ENCODE measurements around the gene ARHGAP26.

ARHGAP26 gene

DNA sequence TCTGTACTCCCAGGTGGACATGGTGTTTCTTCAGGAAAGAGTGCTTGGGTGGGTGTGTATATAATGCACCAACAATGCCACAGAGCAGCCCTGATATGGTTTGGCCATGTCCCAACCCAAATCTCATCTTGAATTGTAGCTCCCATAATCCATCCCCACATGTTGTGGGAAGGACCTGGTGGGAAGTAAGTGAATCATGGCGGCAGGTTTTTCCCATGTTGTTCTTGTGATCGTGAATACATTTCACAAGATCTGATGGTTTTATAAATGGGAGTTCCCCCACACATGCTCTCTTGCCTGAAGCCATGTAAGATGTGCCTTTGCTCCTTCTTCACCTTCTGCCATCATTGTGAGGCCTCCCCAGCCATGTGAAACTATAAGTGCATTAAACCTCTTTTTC is 474.8 kb downstream of the ARHGAP26 start:
- H3K9me3 ChIP-seq (ENCODE audit: control insufficient read depth, low read length), result no peaks in the 10 kb centered on the region
- H3K9ac ChIP-seq (ENCODE audit: low read length), result no peak overlapping the region
- H3K4me1 ChIP-seq (ENCODE audit: control insufficient read depth, insufficient read depth, low read length), result peaks cover 19% of the 10 kb centered on the region
- no peak overlapping the region for H3K4me3 ChIP-seq (ENCODE audit: low read length)
- no peaks in the 10 kb centered on the region for H3K36me3 ChIP-seq (ENCODE audit: control insufficient read depth, insufficient read depth, low read length)
- H3K27me3 ChIP-seq (ENCODE audit: control insufficient read depth, insufficient read depth, low read length), result no peaks in the 10 kb centered on the region

DNA sequence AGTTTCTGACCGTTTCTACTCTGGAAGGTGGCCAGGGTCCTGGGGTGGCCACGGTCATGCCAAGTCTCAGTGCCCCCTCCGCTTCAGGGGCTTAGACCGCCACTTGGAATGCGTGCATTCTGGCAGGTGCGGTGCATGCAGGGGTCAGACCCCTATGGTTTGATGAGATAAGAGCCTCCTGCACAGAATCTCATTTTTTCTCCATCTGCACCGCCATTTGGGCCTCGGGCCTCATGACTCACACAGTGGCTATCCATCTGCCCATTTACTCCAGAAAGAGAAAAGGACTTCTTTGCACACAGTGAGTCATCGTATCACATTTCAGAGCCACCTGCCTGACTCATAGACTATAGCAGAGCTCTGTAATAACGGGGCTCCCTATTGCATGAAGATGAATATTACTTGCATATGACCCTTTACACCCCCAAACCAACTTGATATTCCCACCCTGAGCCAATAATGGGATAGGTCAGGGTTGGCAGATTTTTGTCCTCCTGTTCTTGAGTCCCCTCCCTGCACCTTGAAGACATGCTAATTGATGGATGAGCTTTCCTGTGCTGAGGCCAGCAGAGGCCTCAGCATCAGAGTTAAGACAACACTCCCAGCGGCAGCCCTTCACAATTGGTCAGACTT is 475.9 kb downstream of the ARHGAP26 start:
- Histone ChIP-seq H3K36me3 (ENCODE audit: control insufficient read depth, insufficient read depth, low read length) (no peaks in the 10 kb centered on the region), H3K27me3 (ENCODE audit: control insufficient read depth, insufficient read depth, low read length) (no peaks in the 10 kb centered on the region), H3K4me1 (ENCODE audit: control insufficient read depth, insufficient read depth, low read length) (peaks cover 19% of the 10 kb centered on the region), H3K9ac (ENCODE audit: low read length) (no peak overlapping the region), H3K9me3 (ENCODE audit: control insufficient read depth, low read length) (no peaks in the 10 kb centered on the region), H3K4me3 (ENCODE audit: low read length) (no peak overlapping the region)

DNA sequence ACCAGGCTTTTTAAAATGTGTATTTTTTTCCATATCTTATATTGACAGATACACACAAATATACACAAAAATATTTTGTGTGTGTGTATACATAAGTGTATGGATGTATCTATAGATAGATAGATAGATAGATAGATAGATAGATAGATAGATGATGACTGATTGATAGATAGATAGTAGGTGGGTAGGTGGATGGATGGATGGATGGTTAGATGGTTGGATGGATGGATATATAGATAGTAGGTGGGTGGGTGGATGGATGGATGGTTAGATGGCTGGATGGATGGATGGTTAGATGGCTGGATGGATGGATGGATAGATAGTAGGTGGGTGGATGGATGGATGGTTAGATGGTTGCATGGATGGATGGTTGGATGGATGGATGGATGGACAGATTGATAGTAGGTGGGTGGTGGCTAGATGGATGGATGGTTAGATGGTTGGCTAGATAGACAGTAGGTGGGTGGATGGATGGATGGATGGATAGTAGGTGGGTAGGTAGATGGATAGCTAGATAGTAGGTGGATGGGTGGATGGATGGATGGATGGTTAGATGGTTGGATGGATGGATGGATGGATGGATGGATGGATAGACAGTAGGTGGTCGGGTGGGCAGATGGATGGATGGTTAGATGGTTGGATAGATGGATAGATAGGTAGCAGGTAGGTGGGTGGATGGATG is 477.1 kb downstream of the ARHGAP26 start:
- H3K9ac ChIP-seq (ENCODE audit: low read length), result no peak overlapping the region
- H3K36me3 ChIP-seq (ENCODE audit: control insufficient read depth, insufficient read depth, low read length), result no peaks in the 10 kb centered on the region
- no peak overlapping the region for H3K4me3 ChIP-seq (ENCODE audit: low read length)
- H3K4me1 ChIP-seq (ENCODE audit: control insufficient read depth, insufficient read depth, low read length), result peaks cover 19% of the 10 kb centered on the region
- no peaks in the 10 kb centered on the region for H3K9me3 ChIP-seq (ENCODE audit: control insufficient read depth, low read length)
- no peaks in the 10 kb centered on the region for H3K27me3 ChIP-seq (ENCODE audit: control insufficient read depth, insufficient read depth, low read length)

DNA sequence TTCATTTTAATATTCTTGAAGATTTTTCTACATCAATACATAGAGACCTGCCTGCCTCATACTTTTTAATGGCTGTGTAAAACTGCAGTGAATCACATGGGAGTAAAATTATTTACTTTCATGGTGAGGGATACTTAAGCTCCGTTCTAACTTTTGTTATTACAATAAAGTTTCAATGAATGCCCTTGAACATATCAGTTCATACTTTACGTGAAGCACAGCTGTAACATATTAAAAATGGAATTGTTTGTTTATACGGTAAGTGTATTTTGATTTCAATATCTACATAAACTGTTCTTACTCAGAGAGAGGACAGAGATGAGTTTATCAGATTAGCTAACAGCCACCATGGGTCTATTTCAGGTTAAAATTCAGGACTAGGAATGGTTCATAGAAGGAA is 478.2 kb downstream of the ARHGAP26 start:
- Histone ChIP-seq H3K27me3 (ENCODE audit: control insufficient read depth, insufficient read depth, low read length) (no peaks in the 10 kb centered on the region), H3K4me1 (ENCODE audit: control insufficient read depth, insufficient read depth, low read length) (peaks cover 19% of the 10 kb centered on the region), H3K36me3 (ENCODE audit: control insufficient read depth, insufficient read depth, low read length) (no peaks in the 10 kb centered on the region), H3K9ac (ENCODE audit: low read length) (no peak overlapping the region), H3K9me3 (ENCODE audit: control insufficient read depth, low read length) (no peaks in the 10 kb centered on the region), H3K4me3 (ENCODE audit: low read length) (no peak overlapping the region)

DNA sequence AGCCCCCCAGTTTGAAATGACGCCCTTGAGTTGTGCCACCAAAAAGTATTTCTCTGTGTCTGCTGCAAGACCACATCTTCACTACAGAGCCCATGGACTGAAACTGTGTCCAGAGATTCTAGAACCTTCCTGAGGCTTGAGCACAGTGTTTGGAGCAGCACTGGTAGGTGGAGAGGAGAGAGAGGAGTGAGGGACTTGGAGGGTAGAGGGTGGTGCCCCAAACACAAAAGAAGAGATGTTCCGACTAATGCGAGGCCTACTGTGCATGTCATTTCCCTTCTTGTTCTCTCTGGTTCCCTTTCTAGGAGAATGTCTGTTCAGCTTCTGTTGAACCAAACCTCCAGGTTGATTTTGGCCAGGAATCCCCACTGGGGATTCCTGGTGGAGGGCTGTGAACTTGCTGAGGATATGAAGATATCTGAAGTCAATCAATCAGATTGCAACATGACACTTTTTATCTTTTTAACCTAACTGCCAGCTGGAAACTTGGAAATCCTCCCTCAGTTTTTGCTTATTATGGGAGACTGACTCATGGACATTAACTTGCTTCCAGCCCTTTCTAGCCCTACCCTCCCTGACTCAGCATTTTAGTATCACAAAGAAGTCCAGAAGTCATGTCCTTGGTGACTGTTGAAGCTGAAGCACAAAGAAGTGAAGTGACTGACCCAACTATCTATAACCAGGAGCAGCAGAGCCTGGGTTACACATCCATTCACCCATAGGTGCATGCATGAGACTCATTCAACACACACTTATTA is 478.8 kb downstream of the ARHGAP26 start:
- no peak overlapping the region for H3K9ac ChIP-seq (ENCODE audit: low read length)
- H3K4me3 ChIP-seq (ENCODE audit: low read length), result no peak overlapping the region
- H3K36me3 ChIP-seq (ENCODE audit: control insufficient read depth, insufficient read depth, low read length), result no peaks in the 10 kb centered on the region
- no peaks in the 10 kb centered on the region for H3K9me3 ChIP-seq (ENCODE audit: control insufficient read depth, low read length)
- H3K4me1 ChIP-seq (ENCODE audit: control insufficient read depth, insufficient read depth, low read length), result peaks cover 18% of the 10 kb centered on the region
- no peaks in the 10 kb centered on the region for H3K27me3 ChIP-seq (ENCODE audit: control insufficient read depth, insufficient read depth, low read length)

DNA sequence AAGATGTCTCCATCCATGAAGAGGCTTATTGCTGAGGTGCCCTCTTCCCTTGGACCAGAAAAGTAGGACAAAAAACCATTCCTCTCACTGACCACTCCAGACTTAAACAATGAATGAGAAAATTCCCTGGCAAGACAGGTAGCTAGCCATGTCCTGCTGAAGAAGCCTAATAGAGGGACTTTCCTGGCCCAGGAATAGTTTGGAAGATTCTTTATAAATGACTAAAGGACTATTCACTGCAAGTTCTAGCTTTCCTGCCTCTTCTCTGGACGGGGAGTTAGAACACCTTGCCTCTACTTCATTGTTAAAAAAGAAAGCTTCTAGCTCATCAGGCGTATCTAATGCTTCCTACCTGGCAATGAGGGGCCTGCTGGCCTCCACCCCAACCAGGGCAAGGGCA is 479.7 kb downstream of the ARHGAP26 start:
- peaks cover 14% of the 10 kb centered on the region for H3K4me1 ChIP-seq (ENCODE audit: control insufficient read depth, insufficient read depth, low read length)

DNA sequence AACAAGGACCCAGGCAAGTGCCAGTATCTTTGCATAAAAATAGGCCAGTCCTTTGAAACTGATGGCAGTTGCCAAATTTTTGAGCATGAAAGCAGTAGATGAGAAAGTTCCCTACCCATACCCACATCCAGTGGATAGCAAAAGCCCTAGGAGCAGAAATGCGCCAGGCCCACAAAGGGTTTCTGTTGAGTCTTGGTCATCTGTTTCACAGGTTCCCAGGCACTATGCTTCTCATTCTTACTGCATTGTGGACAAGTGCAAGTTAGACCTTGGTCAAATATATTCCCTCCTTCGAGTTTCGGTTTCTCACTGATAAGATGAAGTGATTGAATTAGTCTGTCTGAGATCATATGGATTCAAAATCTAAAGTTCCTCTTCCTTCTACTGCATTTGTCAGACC is 481.0 kb downstream of the ARHGAP26 start:
- Histone ChIP-seq H3K9ac (ENCODE audit: low read length) (no peak overlapping the region), H3K9me3 (ENCODE audit: control insufficient read depth, low read length) (no peaks in the 10 kb centered on the region), H3K4me1 (ENCODE audit: control insufficient read depth, insufficient read depth, low read length) (peaks cover 14% of the 10 kb centered on the region), H3K36me3 (ENCODE audit: control insufficient read depth, insufficient read depth, low read length) (no peaks in the 10 kb centered on the region), H3K27me3 (ENCODE audit: control insufficient read depth, insufficient read depth, low read length) (no peaks in the 10 kb centered on the region), H3K4me3 (ENCODE audit: low read length) (no peak overlapping the region)

More for the DNA sequence above, 479.7 kb downstream of the ARHGAP26 start:
- Histone ChIP-seq H3K36me3 (ENCODE audit: control insufficient read depth, insufficient read depth, low read length) (no peaks in the 10 kb centered on the region), H3K4me3 (ENCODE audit: low read length) (no peak overlapping the region), H3K9ac (ENCODE audit: low read length) (no peak overlapping the region), H3K9me3 (ENCODE audit: control insufficient read depth, low read length) (no peaks in the 10 kb centered on the region), H3K27me3 (ENCODE audit: control insufficient read depth, insufficient read depth, low read length) (no peaks in the 10 kb centered on the region)

DNA sequence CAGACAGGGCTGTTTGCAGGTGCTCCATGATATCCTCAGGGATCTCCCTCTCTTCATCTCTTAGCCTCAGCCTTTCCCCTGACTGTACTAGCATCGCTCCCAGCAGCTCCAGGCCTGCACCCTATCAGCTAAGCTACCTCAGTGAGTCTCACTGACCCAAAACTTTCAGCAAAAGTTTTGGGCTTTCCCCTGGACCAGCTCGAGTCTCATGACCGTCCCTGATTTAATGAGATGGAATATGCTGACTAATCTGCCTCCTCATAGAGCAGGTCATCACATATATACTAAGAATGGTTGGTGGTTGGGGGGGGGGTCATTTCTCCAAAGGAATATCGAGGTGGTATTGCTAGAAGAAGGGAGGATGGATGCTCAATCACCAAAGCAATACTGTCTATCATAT is 481.8 kb downstream of the ARHGAP26 start:
- Histone ChIP-seq H3K27me3 (ENCODE audit: control insufficient read depth, insufficient read depth, low read length) (no peaks in the 10 kb centered on the region), H3K9me3 (ENCODE audit: control insufficient read depth, low read length) (no peaks in the 10 kb centered on the region), H3K36me3 (ENCODE audit: control insufficient read depth, insufficient read depth, low read length) (no peaks in the 10 kb centered on the region), H3K9ac (ENCODE audit: low read length) (no peak overlapping the region), H3K4me3 (ENCODE audit: low read length) (no peak overlapping the region), H3K4me1 (ENCODE audit: control insufficient read depth, insufficient read depth, low read length) (peaks cover 14% of the 10 kb centered on the region)

DNA sequence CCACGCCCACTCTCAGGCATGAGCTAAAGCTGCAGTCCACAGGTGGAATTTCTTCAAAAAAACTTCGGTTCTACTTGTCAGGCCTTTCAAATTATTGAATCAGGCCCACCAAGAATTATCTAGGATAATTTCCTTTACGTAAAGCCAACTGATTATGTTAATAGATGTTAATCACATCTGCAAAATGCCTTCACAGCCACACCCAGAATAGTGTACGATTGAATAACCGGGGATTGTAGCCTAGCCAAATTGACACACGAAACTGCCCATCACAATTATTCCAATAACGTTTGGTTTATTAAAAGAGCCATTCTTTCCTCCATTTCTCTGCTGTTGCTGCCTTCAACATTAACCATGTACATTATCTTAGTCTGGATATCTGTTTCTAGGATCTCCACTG is 484.6 kb downstream of the ARHGAP26 start:
- peaks cover under 1% of the 10 kb centered on the region for H3K4me1 ChIP-seq (ENCODE audit: control insufficient read depth, insufficient read depth, low read length)
- H3K27me3 ChIP-seq (ENCODE audit: control insufficient read depth, insufficient read depth, low read length), result no peaks in the 10 kb centered on the region
- H3K9ac ChIP-seq (ENCODE audit: low read length), result no peak overlapping the region
- no peaks in the 10 kb centered on the region for H3K9me3 ChIP-seq (ENCODE audit: control insufficient read depth, low read length)
- no peaks in the 10 kb centered on the region for H3K36me3 ChIP-seq (ENCODE audit: control insufficient read depth, insufficient read depth, low read length)
- H3K4me3 ChIP-seq (ENCODE audit: low read length), result no peak overlapping the region

DNA sequence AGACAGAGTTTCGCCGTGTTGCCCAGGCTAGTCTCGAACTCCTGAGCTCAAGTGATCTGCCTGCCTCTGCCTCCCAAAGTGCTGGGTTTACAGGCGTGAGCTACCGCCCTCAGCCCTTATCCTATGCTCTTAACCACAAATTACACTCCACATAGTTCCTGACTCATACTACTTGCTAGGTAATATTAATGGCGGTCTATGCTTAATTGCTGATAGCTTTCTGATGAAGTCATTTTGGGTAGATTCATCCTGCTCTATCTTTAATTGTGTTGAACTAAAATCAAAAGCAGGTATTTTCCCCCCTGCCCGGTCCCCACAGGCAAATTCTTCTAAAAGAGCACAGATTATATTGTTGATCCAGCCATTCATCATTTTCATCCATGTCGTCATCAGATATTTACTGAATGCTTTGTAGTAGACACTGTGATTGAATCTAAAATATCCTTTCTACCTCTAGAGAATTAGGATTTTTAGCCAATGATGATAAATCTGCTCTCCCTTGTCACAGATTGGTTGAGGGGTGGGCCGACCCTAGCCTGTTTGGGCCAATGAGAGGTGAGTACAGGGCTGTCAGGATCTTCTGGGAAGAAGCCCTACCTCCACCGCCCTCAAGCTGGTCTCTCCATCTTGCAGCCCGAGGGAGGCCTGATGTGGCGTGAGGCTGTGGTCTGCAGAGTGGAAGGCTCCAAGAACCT is 488.5 kb downstream of the ARHGAP26 start:
- Histone ChIP-seq H3K27me3 (ENCODE audit: control insufficient read depth, insufficient read depth, low read length) (no peaks in the 10 kb centered on the region), H3K36me3 (ENCODE audit: control insufficient read depth, insufficient read depth, low read length) (no peaks in the 10 kb centered on the region), H3K9me3 (ENCODE audit: control insufficient read depth, low read length) (no peaks in the 10 kb centered on the region), H3K4me1 (ENCODE audit: control insufficient read depth, insufficient read depth, low read length) (no peaks in the 10 kb centered on the region), H3K9ac (ENCODE audit: low read length) (no peak overlapping the region), H3K4me3 (ENCODE audit: low read length) (no peak overlapping the region)

DNA sequence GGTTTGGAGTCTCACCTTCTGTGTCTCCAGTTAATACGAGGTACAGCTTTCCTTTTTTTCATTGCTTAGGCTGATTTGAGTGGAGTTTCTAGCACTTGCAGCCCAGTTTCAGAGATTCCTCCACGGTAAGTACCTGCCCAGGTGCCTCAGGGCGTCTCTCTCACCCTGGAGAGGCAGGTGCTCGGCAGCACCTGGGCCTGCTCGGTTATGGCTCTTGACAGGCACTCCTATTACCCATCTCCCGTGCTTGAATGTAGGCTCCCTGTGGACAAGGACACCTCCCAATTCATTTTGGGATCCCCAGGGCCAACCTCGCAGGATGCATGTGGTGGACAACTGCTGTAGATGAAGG is 489.1 kb downstream of the ARHGAP26 start:
- Histone ChIP-seq H3K4me1 (ENCODE audit: control insufficient read depth, insufficient read depth, low read length) (no peaks in the 10 kb centered on the region), H3K9ac (ENCODE audit: low read length) (no peak overlapping the region), H3K36me3 (ENCODE audit: control insufficient read depth, insufficient read depth, low read length) (no peaks in the 10 kb centered on the region), H3K4me3 (ENCODE audit: low read length) (no peak overlapping the region), H3K9me3 (ENCODE audit: control insufficient read depth, low read length) (no peaks in the 10 kb centered on the region), H3K27me3 (ENCODE audit: control insufficient read depth, insufficient read depth, low read length) (no peaks in the 10 kb centered on the region)
